Esophagus squamous epithelium (tissue), 5 donors: ENCODE results near the gene VPS45. TPM values are rescaled to one million over a fixed set of nuclear protein-coding genes. Genes with fewer than 3 reads are reported as not detected.
A peak's percentile ranks its signal among the peaks of the same experiment; 100 is the strongest.

Source experiments
- DNase-seq: peaks from one replicate; lab custom pipeline; 2025; lab: John Stamatoyannopoulos, UW
- H3K27ac ChIP-seq, 4 donors: fragments of 200-600 bp; sonication (generic); one replicate each; pipeline ENCODE4 v1.5.1; 2016 to 2019; ENCODE audit warnings: mild to moderate bottlenecking in 1 of 4
- H3K27me3 ChIP-seq, 4 donors: fragments of 200-600 bp; sonication (generic); 1 replicate in 3 of 4; 2 replicates in 1 of 4; pipeline versions ENCODE4 v1.5.1 to v1.6.0; 2017 to 2021; ENCODE audit warnings: antibody characterized with exemption in 1 of 4
- H3K36me3 ChIP-seq, 3 donors: fragments of 200-600 bp; sonication (generic); one replicate each; pipeline ENCODE4 v1.5.1; 2016 to 2019
- H3K4me1 ChIP-seq, 3 donors: fragments of 200-600 bp; sonication (generic); one replicate each; pipeline ENCODE4 v1.5.1; 2017 to 2019
- H3K4me3 ChIP-seq, 4 donors: fragments of 200-600 bp; sonication (generic); 1 replicate in 3 of 4; 2 replicates in 1 of 4; pipeline ENCODE4 v1.5.1; 2016 to 2019; ENCODE audit warnings: mild to moderate bottlenecking in 2 of 4, moderate library complexity in 1 of 4
- H3K9me3 ChIP-seq, 3 donors: fragments of 200-600 bp; sonication (generic); one replicate each; pipeline ENCODE4 v1.5.1; 2016 to 2019
- POLR2A ChIP-seq, 4 donors: fragments of 450-650 bp; IDR thresholded peaks; one replicate each; pipeline ENCODE4 v1.6.1; 2017; ENCODE audit warnings: antibody characterized with exemption in 4 of 4, mild to moderate bottlenecking in 4 of 4, moderate library complexity in 3 of 4
- WGBS, 2 donors: methylation state at CpG; one replicate each; pipeline ENCODE4 v1.1.5; 2018; 5-methylcytosine and 5-hydroxymethylcytosine counted together
- intact Hi-C: fragments of 100-400 bp; cut with DNase I; formaldehyde crosslinking; loops from one replicate; pipeline ENCODE4 v1.15.0; 2022
- total RNA-seq, 4 donors: library from RNA; depleted of rRNA; stranded (reverse); fragments of >200 nt; gene quantifications; one replicate each; pipeline ENCODE4 v1.1.0, GENCODE V29; 2016
- TF ChIP-seq, protein P1 (sequence below), 6 experiments: fragments of 450-650 bp in 4 of 6; fragments of 200-600 bp in 2 of 6; sonication (generic) in 2 of 6; IDR thresholded peaks; one replicate each; pipeline ENCODE4 v1.5.1; 2016 to 2019; ENCODE audit warnings: antibody characterized with exemption in 6 of 6, mild to moderate bottlenecking in 4 of 6, moderate library complexity in 4 of 6
- donor health status: DM: yes; HTN: yes; CAD: no.

Gene VPS45
- total RNA-seq, 4 donors from 2014 or later = 23.4 to 31.7 (median 29.1) TPM

- intact Hi-C loops = no loop called here
- no peak for TF ChIP-seq POLR2A (IDR thresholded peaks at IDR 0.05)
- TF ChIP-seq, protein P1, sequence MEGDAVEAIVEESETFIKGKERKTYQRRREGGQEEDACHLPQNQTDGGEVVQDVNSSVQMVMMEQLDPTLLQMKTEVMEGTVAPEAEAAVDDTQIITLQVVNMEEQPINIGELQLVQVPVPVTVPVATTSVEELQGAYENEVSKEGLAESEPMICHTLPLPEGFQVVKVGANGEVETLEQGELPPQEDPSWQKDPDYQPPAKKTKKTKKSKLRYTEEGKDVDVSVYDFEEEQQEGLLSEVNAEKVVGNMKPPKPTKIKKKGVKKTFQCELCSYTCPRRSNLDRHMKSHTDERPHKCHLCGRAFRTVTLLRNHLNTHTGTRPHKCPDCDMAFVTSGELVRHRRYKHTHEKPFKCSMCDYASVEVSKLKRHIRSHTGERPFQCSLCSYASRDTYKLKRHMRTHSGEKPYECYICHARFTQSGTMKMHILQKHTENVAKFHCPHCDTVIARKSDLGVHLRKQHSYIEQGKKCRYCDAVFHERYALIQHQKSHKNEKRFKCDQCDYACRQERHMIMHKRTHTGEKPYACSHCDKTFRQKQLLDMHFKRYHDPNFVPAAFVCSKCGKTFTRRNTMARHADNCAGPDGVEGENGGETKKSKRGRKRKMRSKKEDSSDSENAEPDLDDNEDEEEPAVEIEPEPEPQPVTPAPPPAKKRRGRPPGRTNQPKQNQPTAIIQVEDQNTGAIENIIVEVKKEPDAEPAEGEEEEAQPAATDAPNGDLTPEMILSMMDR (IDR thresholded peaks at IDR 0.05) = peak in 5 of 6 experiments; percentile 21 to 58 (median 38)
- WGBS, 2 donors = 61 to 67% methylated on average over 3 of the region's 3 CpGs
- peaks cover 2 to 68% (median 8%) of the 10 kb centered on the region in 3 donors for H3K36me3 ChIP-seq
- H3K4me1 ChIP-seq = peaks cover 5 to 19% (median 8%) of the 10 kb centered on the region in 3 donors
- H3K27ac ChIP-seq = no peak overlapping the region
- no peaks in the 10 kb centered on the region for H3K27me3 ChIP-seq
- no peak overlapping the region for H3K4me3 ChIP-seq
- H3K9me3 ChIP-seq = no peaks in the 10 kb centered on the region
- DNase-seq = no peak
Observed at GRCh38 chr1:150072959-150073358, 5.4 kb downstream of the VPS45 start.

DNA sequence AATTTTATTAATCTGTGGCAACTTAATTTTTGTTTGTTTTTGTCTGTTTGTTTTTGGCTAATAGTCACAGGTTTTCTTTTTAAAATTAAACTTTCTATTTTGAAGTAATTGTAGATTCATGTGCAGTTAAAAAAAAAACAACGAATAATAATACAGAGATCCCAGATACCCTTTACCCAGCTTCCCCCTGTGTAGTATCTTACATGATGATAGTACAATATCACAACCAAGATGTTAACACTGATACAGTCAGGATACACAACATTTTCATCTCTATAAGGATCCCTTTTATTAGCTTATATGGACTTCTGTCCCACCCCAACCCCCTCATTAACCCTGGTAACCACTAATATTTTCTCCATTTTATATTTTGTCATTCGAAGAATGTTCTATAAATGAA lies 5.9 kb downstream of the VPS45 start:
- TF ChIP-seq POLR2A (IDR thresholded peaks at IDR 0.05) = no peak
- TF ChIP-seq, protein P1 (IDR thresholded peaks at IDR 0.05) = no peak
- Histone ChIP-seq H3K4me1 (peaks cover 2 to 14% (median 4%) of the 10 kb centered on the region in 3 donors), H3K36me3 (peaks cover 7 to 74% (median 13%) of the 10 kb centered on the region in 3 donors), H3K27ac (no peak overlapping the region), H3K9me3 (no peaks in the 10 kb centered on the region), H3K27me3 (no peaks in the 10 kb centered on the region), H3K4me3 (no peak overlapping the region)
- no peak for DNase-seq
- WGBS, 2 donors = 84 to 86% methylated on average over 2 of the region's 2 CpGs
- intact Hi-C loops = no loop called here

GRCh38 chr1:150076066-150076465 lies 8.5 kb downstream of the VPS45 start:
- DNase-seq = no peak
- TF ChIP-seq, protein P1 (IDR thresholded peaks at IDR 0.05) = no peak
- no peak for TF ChIP-seq POLR2A (IDR thresholded peaks at IDR 0.05)
- intact Hi-C loops = no loop called here

DNA sequence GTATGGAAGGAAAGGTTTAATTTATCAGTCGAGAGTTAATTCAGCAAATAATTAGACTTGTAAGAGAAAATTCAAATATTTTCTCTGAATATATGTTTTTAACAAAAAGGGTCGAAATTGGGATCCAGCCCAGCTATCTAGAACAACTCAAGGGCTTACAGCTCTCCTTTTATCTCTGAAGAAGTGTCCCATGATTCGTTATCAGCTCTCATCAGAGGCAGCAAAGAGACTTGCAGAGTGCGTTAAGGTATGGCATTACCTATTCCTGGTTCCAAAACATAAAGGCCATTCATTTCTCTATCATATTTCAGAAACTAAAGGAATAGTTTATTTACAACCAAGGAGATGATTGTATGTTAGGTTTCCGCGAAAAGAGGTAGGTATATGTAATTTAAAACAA lies 9.4 kb downstream of the VPS45 start:
- intact Hi-C loops = no loop called here
- DNase-seq = no peak
- H3K9me3 ChIP-seq = no peaks in the 10 kb centered on the region
- H3K27ac ChIP-seq = no peak overlapping the region
- TF ChIP-seq, protein P1 (IDR thresholded peaks at IDR 0.05) = no peak
- no peak for TF ChIP-seq POLR2A (IDR thresholded peaks at IDR 0.05)
- peaks cover 8 to 95% (median 13%) of the 10 kb centered on the region in 3 donors for H3K36me3 ChIP-seq
- no peak overlapping the region for H3K4me3 ChIP-seq
- whole genome bisulfite sequencing, 2 donors = 87 to 91% methylated on average over 6 of the region's 6 CpGs
- no peaks in the 10 kb centered on the region for H3K4me1 ChIP-seq
- no peaks in the 10 kb centered on the region for H3K27me3 ChIP-seq

More at GRCh38 chr1:150076066-150076465, 8.5 kb downstream of the VPS45 start:
- no peak overlapping the region for H3K4me3 ChIP-seq
- 79 to 83% methylated on average over 2 of the region's 2 CpGs for WGBS, 2 donors
- peaks cover 8 to 87% (median 13%) of the 10 kb centered on the region in 3 donors for H3K36me3 ChIP-seq
- H3K9me3 ChIP-seq = no peaks in the 10 kb centered on the region
- H3K27me3 ChIP-seq = no peaks in the 10 kb centered on the region
- H3K4me1 ChIP-seq = no peaks in the 10 kb centered on the region
- no peak overlapping the region for H3K27ac ChIP-seq

GRCh38 chr1:150080784-150081183 lies 13.2 kb downstream of the VPS45 start:
- H3K4me3 ChIP-seq = no peak overlapping the region
- no peaks in the 10 kb centered on the region for H3K4me1 ChIP-seq
- TF ChIP-seq POLR2A (IDR thresholded peaks at IDR 0.05) = no peak
- TF ChIP-seq, protein P1 (IDR thresholded peaks at IDR 0.05) = no peak
- no peaks in the 10 kb centered on the region for H3K9me3 ChIP-seq
- intact Hi-C loops = no loop called here
- no peak for DNase-seq
- H3K36me3 ChIP-seq = peaks cover 14 to 98% (median 15%) of the 10 kb centered on the region in 3 donors
- H3K27ac ChIP-seq = no peak overlapping the region
- no peaks in the 10 kb centered on the region for H3K27me3 ChIP-seq
